ENCODE results near the gene NXPE3. TPM values are rescaled to one million over a fixed set of nuclear protein-coding genes. Genes with fewer than 3 reads are reported as not detected.

NXPE3 gene
- total and polyA plus RNA-seq, 10 of the 15 experiments (the other 5 are each of a cell fraction or from before 2014, with no cell fraction given) = 2.0 to 8.7 (median 5.2) TPM

DNA sequence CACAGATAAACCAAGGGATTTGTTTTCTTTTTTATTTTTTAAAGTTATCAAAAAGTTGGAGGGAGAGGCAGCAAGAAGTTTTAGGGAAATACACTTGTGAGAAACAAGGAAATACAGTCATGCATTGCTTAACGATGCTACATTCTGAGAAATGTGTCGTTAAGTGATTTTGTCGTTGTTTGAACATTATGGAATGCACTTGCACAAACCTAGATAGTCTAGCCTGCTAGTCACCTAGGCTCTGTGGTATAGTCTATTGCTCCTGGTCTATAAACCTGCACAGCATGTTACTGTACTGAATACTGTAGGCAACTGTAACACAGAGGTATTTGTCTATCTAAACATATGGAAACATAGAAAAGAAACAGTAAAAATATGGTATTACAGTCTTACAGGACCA, 68.3 kb downstream of the NXPE3 start (continued):
- TF ChIP-seq PML (IDR thresholded peaks at IDR 0.05; ENCODE audit: low read length) (no peak), SREBF2 (IDR thresholded peaks at IDR 0.05; ENCODE audit: low read length) (no peak), GATAD2B (conservative IDR thresholded peaks at IDR 0.05; ENCODE audit: low read depth) (no peak), SREBF1 (IDR thresholded peaks at IDR 0.05; ENCODE audit: low read length) (no peak)

GRCh38 chr3:101848326-101848725, 69.3 kb downstream of the NXPE3 start:
- Histone ChIP-seq H3K36me3 (ENCODE audit: control insufficient read depth in 2 of 2, insufficient read depth in 2 of 2, low read length in 1 of 2) (peaks cover 8 to 17% of the 10 kb centered on the region in 2 experiments), H4K20me1 (ENCODE audit: control insufficient read depth, insufficient read depth) (no peaks in the 10 kb centered on the region), H3K4me2 (ENCODE audit: control insufficient read depth, insufficient read depth) (peak overlapping the region; percentile 94), H3K9ac (ENCODE audit: control insufficient read depth, insufficient read depth, low read length) (peak overlapping the region; percentile 79; the same call in 1 of the 2 replicates), H3K9me3 (replicated peaks; ENCODE audit: control insufficient read depth, insufficient read depth, low read length) (no peaks in the 10 kb centered on the region; the same call in 1 of the 3 replicates), H3K27ac (ENCODE audit: control insufficient read depth, insufficient read depth) (peak overlapping the region; percentile 4; the same call in 1 of the 2 replicates), H3K27me3 (replicated peaks in 1 of 2; ENCODE audit: control insufficient read depth in 2 of 2, insufficient read depth in 2 of 2, low read length in 1 of 2) (no peaks in the 10 kb centered on the region), H2AFZ (ENCODE audit: control insufficient read depth, low read depth, low read length) (no peak overlapping the region), H3K4me1 (ENCODE audit: control insufficient read depth, insufficient read depth, low read length) (peaks cover 13% of the 10 kb centered on the region), H3K4me3 (peak overlapping the region; percentile 75; the same call in 1 of the 2 replicates), H3K79me2 (ENCODE audit: control insufficient read depth, insufficient read depth, low read length) (peaks cover 88% of the 10 kb centered on the region)
- ChIA-PET SMC1A (ENCODE audit: uncharacterized antibody, unreplicated experiment) (interaction anchor here (0.7 to 3.4 kb wide), 12 partner anchors 10 to 377 kb away, joined by 3 to 23 read pairs (median 5); no protein-coding TSS in a partner anchor), CTCF (interaction anchor here (1.1 to 3.2 kb wide), 6 partner anchors 9 to 377 kb away, joined by 3 to 10 read pairs (median 6); no protein-coding TSS in a partner anchor), POLR2A (interaction anchor here (1.1 to 4.3 kb wide), 7 partner anchors 9 to 211 kb away, joined by 3 to 66 read pairs (median 12); no protein-coding TSS in a partner anchor), RAD21 (ENCODE audit: unreplicated experiment) (interaction anchor here (0.6 to 3.3 kb wide), 13 partner anchors 10 to 376 kb away, joined by 3 to 20 read pairs (median 4); no protein-coding TSS in a partner anchor)
- no peak for DNase-seq (ENCODE audit: low read depth, low spot score)
- 52% methylated on average over 3 of the region's 3 CpGs for WGBS (ENCODE audit: insufficient coverage, insufficient replicate concordance, low lambda C conversion rate, missing lambda C conversion rate)
- FAIRE-seq = no peak
- no peak for ATAC-seq
- intact Hi-C loops (cut with micrococcal nuclease; ENCODE audit: unreplicated experiment) = no loop called here
- in situ Hi-C loops (cut with MboI) = no loop called here
- BruUV-seq (replicated peaks) = no TSS peak
- TF ChIP-seq RFX5 (IDR thresholded peaks at IDR 0.05; ENCODE audit: low read depth, low read length) (no peak), EZH2 (IDR thresholded peaks at IDR 0.05; ENCODE audit: borderline replicate concordance, control insufficient read depth, low read depth, low read length) (no peak), NFYA (IDR thresholded peaks at IDR 0.05; ENCODE audit: borderline replicate concordance, low read depth, low read length) (no peak), NRF1 (conservative IDR thresholded peaks at IDR 0.05; ENCODE audit: low read depth, low read length) (no peak), GATAD2B (conservative IDR thresholded peaks at IDR 0.05; ENCODE audit: low read depth) (no peak), CHD1 (IDR thresholded peaks at IDR 0.05; ENCODE audit: low read depth, low read length) (no peak), ZNF384 (IDR thresholded peaks at IDR 0.05; ENCODE audit: borderline replicate concordance, low read depth, low read length) (no peak), USF1 (IDR thresholded peaks at IDR 0.05; ENCODE audit: borderline replicate concordance, extremely low read length, insufficient read depth, low read depth, low read length) (no peak), MAX (IDR thresholded peaks at IDR 0.05; ENCODE audit: low read depth, low read length) (no peak), EGR1 (IDR thresholded peaks at IDR 0.05; ENCODE audit: borderline replicate concordance in 1 of 2, low read depth in 2 of 2, low read length in 2 of 2) (no peak), POU2F2 (IDR thresholded peaks at IDR 0.05; ENCODE audit: borderline replicate concordance, low read depth, low read length) (no peak), NFYB (IDR thresholded peaks at IDR 0.05; ENCODE audit: insufficient read depth, low read depth, low read length) (no peak), ZNF207 (IDR thresholded peaks at IDR 0.05; ENCODE audit: borderline replicate concordance) (no peak)
- TF ChIP-seq, protein P1, sequence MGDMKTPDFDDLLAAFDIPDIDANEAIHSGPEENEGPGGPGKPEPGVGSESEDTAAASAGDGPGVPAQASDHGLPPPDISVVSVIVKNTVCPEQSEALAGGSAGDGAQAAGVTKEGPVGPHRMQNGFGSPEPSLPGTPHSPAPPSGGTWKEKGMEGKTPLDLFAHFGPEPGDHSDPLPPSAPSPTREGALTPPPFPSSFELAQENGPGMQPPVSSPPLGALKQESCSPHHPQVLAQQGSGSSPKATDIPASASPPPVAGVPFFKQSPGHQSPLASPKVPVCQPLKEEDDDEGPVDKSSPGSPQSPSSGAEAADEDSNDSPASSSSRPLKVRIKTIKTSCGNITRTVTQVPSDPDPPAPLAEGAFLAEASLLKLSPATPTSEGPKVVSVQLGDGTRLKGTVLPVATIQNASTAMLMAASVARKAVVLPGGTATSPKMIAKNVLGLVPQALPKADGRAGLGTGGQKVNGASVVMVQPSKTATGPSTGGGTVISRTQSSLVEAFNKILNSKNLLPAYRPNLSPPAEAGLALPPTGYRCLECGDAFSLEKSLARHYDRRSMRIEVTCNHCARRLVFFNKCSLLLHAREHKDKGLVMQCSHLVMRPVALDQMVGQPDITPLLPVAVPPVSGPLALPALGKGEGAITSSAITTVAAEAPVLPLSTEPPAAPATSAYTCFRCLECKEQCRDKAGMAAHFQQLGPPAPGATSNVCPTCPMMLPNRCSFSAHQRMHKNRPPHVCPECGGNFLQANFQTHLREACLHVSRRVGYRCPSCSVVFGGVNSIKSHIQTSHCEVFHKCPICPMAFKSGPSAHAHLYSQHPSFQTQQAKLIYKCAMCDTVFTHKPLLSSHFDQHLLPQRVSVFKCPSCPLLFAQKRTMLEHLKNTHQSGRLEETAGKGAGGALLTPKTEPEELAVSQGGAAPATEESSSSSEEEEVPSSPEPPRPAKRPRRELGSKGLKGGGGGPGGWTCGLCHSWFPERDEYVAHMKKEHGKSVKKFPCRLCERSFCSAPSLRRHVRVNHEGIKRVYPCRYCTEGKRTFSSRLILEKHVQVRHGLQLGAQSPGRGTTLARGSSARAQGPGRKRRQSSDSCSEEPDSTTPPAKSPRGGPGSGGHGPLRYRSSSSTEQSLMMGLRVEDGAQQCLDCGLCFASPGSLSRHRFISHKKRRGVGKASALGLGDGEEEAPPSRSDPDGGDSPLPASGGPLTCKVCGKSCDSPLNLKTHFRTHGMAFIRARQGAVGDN (IDR thresholded peaks at IDR 0.05) = no peak
